SU-DHL-6 (cell line): ENCODE results near the gene FGF6.
"Not testable (repeated sequence)": the region's sequence is repeated elsewhere in the genome, so short reads cannot be mapped to it uniquely, and the experiment has no call there.

Experiments used
- H2AFZ ChIP-seq: fragments of 200-600 bp; sonication (generic); 2 replicates; pipeline ENCODE4 v1.6.1; 2014; ENCODE audit warnings: low read depth, mild to moderate bottlenecking, moderate library complexity, mixed read lengths, antibody characterized with exemption, low read length; ENCODE audit not compliant: severe bottlenecking
- H3F3A ChIP-seq: fragments of 200-600 bp; shearing (Covaris generic); 2 replicates; pipeline ENCODE4 v1.6.0; 2016; ENCODE audit warnings: antibody characterized with exemption, mild to moderate bottlenecking; ENCODE audit not compliant: insufficient read depth
- H3K27ac ChIP-seq: fragments of 200-600 bp; sonication (generic); 2 replicates; pipeline ENCODE4 v1.5.1; 2016; ENCODE audit warnings: low read depth, mild to moderate bottlenecking, low read length, moderate library complexity, mixed read lengths
- H3K27me3 ChIP-seq: fragments of 200-600 bp; sonication (generic), shearing (Covaris generic); 2 replicates; pipeline ENCODE4 v1.6.0; 2014; ENCODE audit warnings: mild to moderate bottlenecking, low read length
- H3K36me3 ChIP-seq: fragments of 200-600 bp; sonication (generic); 2 replicates; pipeline ENCODE4 v1.6.1; 2014; ENCODE audit warnings: mild to moderate bottlenecking, low read length, mixed read lengths
- H3K4me2 ChIP-seq: fragments of 300-600, 200-600 bp; shearing (Covaris generic), sonication (generic); 2 replicates; pipeline ENCODE4 v1.6.0; 2014; ENCODE audit warnings: low read length, low read depth, mild to moderate bottlenecking; ENCODE audit not compliant: poor library complexity, severe bottlenecking
- H3K4me3 ChIP-seq: fragments of 200-600 bp; sonication (generic); 2 replicates; pipeline ENCODE4 v1.5.1; 2014; ENCODE audit warnings: antibody characterized with exemption, low read length, mild to moderate bottlenecking, mixed read lengths; ENCODE audit not compliant: insufficient read depth, poor library complexity, severe bottlenecking
- H3K79me2 ChIP-seq: fragments of 200-600 bp; sonication (generic); 2 replicates; pipeline ENCODE4 v1.6.1; 2014; ENCODE audit warnings: mild to moderate bottlenecking, low read length, moderate library complexity; ENCODE audit not compliant: insufficient read depth
- H3K9ac ChIP-seq: fragments of 200-600 bp; sonication (generic); 2 replicates; pipeline ENCODE4 v1.7.0; 2014; ENCODE audit warnings: mild to moderate bottlenecking, low read length
- H3K9me2 ChIP-seq: fragments of 200-600 bp; sonication (generic); replicated peaks from 2 replicates; pipeline ENCODE4 v1.6.1; 2014; ENCODE audit warnings: low read length; ENCODE audit not compliant: insufficient read depth
- H3K9me3 ChIP-seq: fragments of 200-600 bp; sonication (generic); 2 replicates; pipeline ENCODE4 v1.6.1; 2014; ENCODE audit warnings: low read length, mixed read lengths; ENCODE audit not compliant: insufficient read depth
- H4K20me1 ChIP-seq: fragments of 200-600 bp; sonication (generic); 2 replicates; pipeline ENCODE4 v1.6.1; 2014; ENCODE audit warnings: low read depth, mild to moderate bottlenecking, antibody characterized with exemption, low read length, moderate library complexity, mixed read lengths
- EZH2phosphoT487 ChIP-seq: fragments of 200-600 bp; sonication (generic), shearing (Covaris generic); conservative IDR thresholded peaks from 2 replicates; pipeline ENCODE4 v1.6.1; 2018; ENCODE audit warnings: mild to moderate bottlenecking, antibody characterized with exemption, low read length, moderate library complexity, mixed read lengths
- TF ChIP-seq, protein P1 (sequence below): fragments of 200-600 bp; sonication (generic); IDR thresholded peaks from one replicate; pipeline ENCODE4 v1.5.1; 2017; ENCODE audit warnings: antibody characterized with exemption, mild to moderate bottlenecking, low read length, moderate library complexity; ENCODE audit not compliant: insufficient read depth, poor library complexity, severe bottlenecking

FGF6 gene

DNA sequence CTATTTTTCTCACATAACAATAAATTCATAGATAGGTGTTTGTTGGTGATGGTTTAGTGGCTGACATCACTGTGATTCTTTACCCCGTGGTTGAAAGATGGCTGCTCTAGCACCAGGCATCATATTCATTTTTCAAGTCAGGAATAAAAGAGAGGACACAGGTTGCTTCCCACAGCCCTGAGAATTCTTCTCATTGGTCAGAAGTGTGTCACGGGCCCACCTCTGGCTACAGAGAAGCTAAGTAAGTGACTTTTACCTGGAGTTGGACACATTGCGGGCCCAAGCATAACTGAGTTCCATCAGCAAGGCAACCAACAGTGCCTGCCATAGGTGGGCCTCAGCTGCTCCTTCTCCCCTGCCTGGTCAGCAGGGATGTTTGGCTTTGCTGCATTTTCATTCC is 38.5 kb downstream of the FGF6 start:
- H3K27ac ChIP-seq = no peak overlapping the region
- H3K9ac ChIP-seq = no peak overlapping the region
- no peaks in the 10 kb centered on the region for H3K36me3 ChIP-seq
- H3K9me2 ChIP-seq = no peaks in the 10 kb centered on the region
- H3K4me2 ChIP-seq = no peak overlapping the region
- H3K9me3 ChIP-seq = no peaks in the 10 kb centered on the region
- H3F3A ChIP-seq = no peaks in the 10 kb centered on the region
- no peaks in the 10 kb centered on the region for H4K20me1 ChIP-seq
- H3K79me2 ChIP-seq = no peaks in the 10 kb centered on the region
- H2AFZ ChIP-seq = no peak overlapping the region
- no peaks in the 10 kb centered on the region for H3K27me3 ChIP-seq
- no peak overlapping the region for H3K4me3 ChIP-seq
- TF ChIP-seq, protein P1, sequence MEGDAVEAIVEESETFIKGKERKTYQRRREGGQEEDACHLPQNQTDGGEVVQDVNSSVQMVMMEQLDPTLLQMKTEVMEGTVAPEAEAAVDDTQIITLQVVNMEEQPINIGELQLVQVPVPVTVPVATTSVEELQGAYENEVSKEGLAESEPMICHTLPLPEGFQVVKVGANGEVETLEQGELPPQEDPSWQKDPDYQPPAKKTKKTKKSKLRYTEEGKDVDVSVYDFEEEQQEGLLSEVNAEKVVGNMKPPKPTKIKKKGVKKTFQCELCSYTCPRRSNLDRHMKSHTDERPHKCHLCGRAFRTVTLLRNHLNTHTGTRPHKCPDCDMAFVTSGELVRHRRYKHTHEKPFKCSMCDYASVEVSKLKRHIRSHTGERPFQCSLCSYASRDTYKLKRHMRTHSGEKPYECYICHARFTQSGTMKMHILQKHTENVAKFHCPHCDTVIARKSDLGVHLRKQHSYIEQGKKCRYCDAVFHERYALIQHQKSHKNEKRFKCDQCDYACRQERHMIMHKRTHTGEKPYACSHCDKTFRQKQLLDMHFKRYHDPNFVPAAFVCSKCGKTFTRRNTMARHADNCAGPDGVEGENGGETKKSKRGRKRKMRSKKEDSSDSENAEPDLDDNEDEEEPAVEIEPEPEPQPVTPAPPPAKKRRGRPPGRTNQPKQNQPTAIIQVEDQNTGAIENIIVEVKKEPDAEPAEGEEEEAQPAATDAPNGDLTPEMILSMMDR = no peak

GRCh38 chr12:4404877-4405637 is 40.6 kb downstream of the FGF6 start:
- H3K36me3 ChIP-seq, H2AFZ ChIP-seq, H3K9ac ChIP-seq, H3K9me3 ChIP-seq, H3K27me3 ChIP-seq, H3K9me2 ChIP-seq, H3F3A ChIP-seq, H3K4me3 ChIP-seq, H3K4me2 ChIP-seq, H4K20me1 ChIP-seq, H3K79me2 ChIP-seq, H3K27ac ChIP-seq: not testable (repeated sequence)

DNA sequence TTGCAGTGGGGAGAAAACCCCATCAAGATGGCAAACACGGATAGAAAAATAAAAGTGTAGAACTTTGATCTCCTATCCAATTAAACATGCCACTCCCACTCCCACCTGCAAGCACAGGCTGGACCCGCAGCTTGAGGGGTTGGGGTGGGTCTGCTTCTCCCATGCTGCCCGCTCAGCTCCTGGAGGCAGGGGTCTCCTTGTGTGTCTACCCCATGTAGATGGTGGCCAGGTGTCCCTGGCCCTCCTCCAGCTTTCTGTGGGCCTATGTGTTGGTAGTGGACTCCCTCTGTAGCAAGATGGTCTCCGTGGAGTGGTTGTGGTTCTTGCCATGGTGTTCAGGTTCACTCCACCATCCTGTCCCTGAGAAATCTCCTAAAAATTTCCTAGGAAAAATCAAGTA is 42.6 kb downstream of the FGF6 start:
- H3K36me3 ChIP-seq = no peaks in the 10 kb centered on the region
- H3K4me3 ChIP-seq = no peak overlapping the region
- H4K20me1 ChIP-seq = no peaks in the 10 kb centered on the region
- TF ChIP-seq, protein P1 = no peak
- no peak for TF ChIP-seq EZH2phosphoT487
- no peaks in the 10 kb centered on the region for H3K9me2 ChIP-seq
- no peak overlapping the region for H3K27ac ChIP-seq
- H3F3A ChIP-seq = no peaks in the 10 kb centered on the region
- H3K9me3 ChIP-seq = no peaks in the 10 kb centered on the region
- H3K27me3 ChIP-seq = no peaks in the 10 kb centered on the region
- H3K9ac ChIP-seq = no peak overlapping the region
- H3K79me2 ChIP-seq = no peaks in the 10 kb centered on the region
- H3K4me2 ChIP-seq = no peak overlapping the region
- no peak overlapping the region for H2AFZ ChIP-seq

GRCh38 chr12:4401117-4401516 is 44.5 kb downstream of the FGF6 start:
- H2AFZ ChIP-seq = no peak overlapping the region
- TF ChIP-seq, protein P1 = no peak
- no peaks in the 10 kb centered on the region for H3K9me2 ChIP-seq
- no peaks in the 10 kb centered on the region for H3K27me3 ChIP-seq
- H4K20me1 ChIP-seq = no peaks in the 10 kb centered on the region
- H3K9me3 ChIP-seq = no peaks in the 10 kb centered on the region
- H3K27ac ChIP-seq = no peak overlapping the region
- no peak overlapping the region for H3K9ac ChIP-seq
- no peaks in the 10 kb centered on the region for H3K36me3 ChIP-seq
- H3F3A ChIP-seq = no peaks in the 10 kb centered on the region
- H3K4me3 ChIP-seq = no peak overlapping the region
- no peak overlapping the region for H3K4me2 ChIP-seq
- H3K79me2 ChIP-seq = no peaks in the 10 kb centered on the region
